ENCODE measurements around the gene PADI6. TPM values are rescaled to one million over a fixed set of nuclear protein-coding genes. Genes with fewer than 3 reads are reported as not detected.

Gene PADI6
- total and polyA plus RNA-seq, 9 of the 15 experiments (the other 6 are each of a cell fraction or from before 2014, with no cell fraction given): not detected

GRCh38 chr1:17350083-17350482 lies 21.9 kb upstream of the PADI6 start:
- no TSS peak for BruUV-seq (replicated peaks)
- WGBS (ENCODE audit: insufficient coverage, low coverage, missing lambda C conversion rate): 62% methylated on average over 8 of the region's 8 CpGs
- FAIRE-seq: no peak

More at GRCh38 chr1:17350083-17350482, 21.9 kb upstream of the PADI6 start:
- no peak for TF ChIP-seq ETS1 (conservative IDR thresholded peaks at IDR 0.05; ENCODE audit: control insufficient read depth, low read depth, low read length)
- no peak for TF ChIP-seq MITF (IDR thresholded peaks at IDR 0.05)
- no peak for TF ChIP-seq NUFIP1 (IDR thresholded peaks at IDR 0.05; ENCODE audit: partially characterized antibody)
- no peak for TF ChIP-seq EWSR1 (IDR thresholded peaks at IDR 0.05; ENCODE audit: borderline replicate concordance, low read depth, partially characterized antibody)
- TF ChIP-seq SMAD2 (IDR thresholded peaks at IDR 0.05; ENCODE audit: low read depth, low read length): no peak
- no peak for TF ChIP-seq THRA (IDR thresholded peaks at IDR 0.05)
- no peak for TF ChIP-seq ZNF431 (CRISPR knock-in tag; IDR thresholded peaks at IDR 0.05)
- no peak for TF ChIP-seq NELFE (IDR thresholded peaks at IDR 0.05; ENCODE audit: insufficient read depth, insufficient read length)
- TF ChIP-seq E2F4 (CRISPR knock-in tag; IDR thresholded peaks at IDR 0.05; ENCODE audit: low read depth): no peak
- no peak for TF ChIP-seq RBM15 (IDR thresholded peaks at IDR 0.05; ENCODE audit: insufficient read depth, low read length)
- TF ChIP-seq SREBF1 (IDR thresholded peaks at IDR 0.05; ENCODE audit: borderline replicate concordance, low read depth, low read length): no peak
- no peak for TF ChIP-seq CAMTA2 (CRISPR knock-in tag; conservative IDR thresholded peaks at IDR 0.05)
- no peak for TF ChIP-seq PRDM10 (IDR thresholded peaks at IDR 0.05; ENCODE audit: partially characterized antibody)
- TF ChIP-seq ZNF780A (CRISPR knock-in tag; IDR thresholded peaks at IDR 0.05): no peak
- no peak for TF ChIP-seq SMARCA5 (IDR thresholded peaks at IDR 0.05)
- Histone ChIP-seq H3K27ac (ENCODE audit: extremely low read depth, low read depth, low read length) (no peak overlapping the region), H3K4me2 (ENCODE audit: insufficient read depth, low read length) (no peak overlapping the region), H3K36me3 (ENCODE audit: control insufficient read depth, insufficient read depth, low read length) (no peaks in the 10 kb centered on the region), H3K4me3 (no peak overlapping the region), H3K9ac (ENCODE audit: insufficient read depth in 1 of 2, low read depth in 2 of 2, low read length in 2 of 2) (no peak overlapping the region), H2AFZ (ENCODE audit: low read depth, low read length) (no peak overlapping the region), H3K9me3 (replicated peaks; ENCODE audit: control insufficient read depth, insufficient read depth, low read depth, low read length) (no peaks in the 10 kb centered on the region), H3K9me1 (ENCODE audit: control insufficient read depth, insufficient read depth, low read length) (peaks cover 3% of the 10 kb centered on the region), H3K4me1 (replicated peaks in 1 of 2; ENCODE audit: control insufficient read depth in 2 of 2, insufficient read depth in 2 of 2, low read length in 2 of 2) (peaks cover 12 to 14% of the 10 kb centered on the region in 2 experiments), H4K20me1 (replicated peaks; ENCODE audit: control insufficient read depth, insufficient read depth, low read length) (no peaks in the 10 kb centered on the region), H3K27me3 (ENCODE audit: control insufficient read depth in 2 of 2, insufficient read depth in 2 of 2, low read length in 2 of 2) (peaks cover 12 to 30% of the 10 kb centered on the region in 2 experiments; a peak in 4 of 5 replicates), H3K79me2 (ENCODE audit: control insufficient read depth, insufficient read depth, low read length) (no peaks in the 10 kb centered on the region)
- DNase-seq (ENCODE audit: extremely low read depth in 1 of 4, low spot score in 3 of 4) (no peak), ATAC-seq (no peak)
- POLR2A ChIA-PET: no interaction called here
- CTCF ChIA-PET (ENCODE audit: low intra/inter-chr PET ratio): no interaction called here
- in situ Hi-C loops (cut with MboI) (no loop called here), intact Hi-C loops (cut with micrococcal nuclease) (no loop called here)
